ENCODE data around the gene MAP7. TPM values are rescaled to one million over a fixed set of nuclear protein-coding genes. Genes with fewer than 3 reads are reported as not detected.

Gene MAP7
- total RNA-seq, 2 experiments from 2014 or later = 0.45 to 0.49 TPM

- no peaks in the 10 kb centered on the region for H3K4me1 Mint-ChIP-seq (ENCODE audit: low read depth)
- TF ChIP-seq CTCF (IDR thresholded peaks at IDR 0.05) = no peak
- no peaks in the 10 kb centered on the region for H3K27me3 Mint-ChIP-seq
- no peak overlapping the region for H3K4me3 Mint-ChIP-seq
- Histone ChIP-seq H3K27me3 (ENCODE audit: control insufficient read depth in 1 of 2, insufficient read depth in 2 of 2, low read length in 2 of 2) (no peaks in the 10 kb centered on the region), H3K27ac (ENCODE audit: low read depth in 1 of 2, low read length in 2 of 2) (no peak overlapping the region), H3K9me3 (ENCODE audit: control insufficient read depth in 1 of 2, insufficient read depth in 1 of 2, low read length in 2 of 2) (no peaks in the 10 kb centered on the region), H3K4me1 (ENCODE audit: insufficient read depth, low read length) (no peaks in the 10 kb centered on the region), H3K36me3 (ENCODE audit: insufficient read depth, low read length) (no peaks in the 10 kb centered on the region), H3K4me3 (ENCODE audit: low read length) (no peak overlapping the region)
- intact Hi-C loops (cut with DNase I, micrococcal nuclease) = no loop called here
- H3K27ac Mint-ChIP-seq = no peak overlapping the region
- ChIA-PET POLR2A (no interaction called here), CTCF (no interaction called here)
- H3K9me3 Mint-ChIP-seq = no peaks in the 10 kb centered on the region
- H3K36me3 Mint-ChIP-seq (ENCODE audit: low read depth) = no peaks in the 10 kb centered on the region
- no peak for DNase-seq
- ATAC-seq (ENCODE audit: poor library complexity) = no peak
These were observed 122.9 kb downstream of the MAP7 start for GRCh38 chr6:136427378-136427717.

GRCh38 chr6:136426627-136427377 is 123.4 kb downstream of the MAP7 start:
- intact Hi-C loops (cut with DNase I, micrococcal nuclease) = no loop called here
- no peaks in the 10 kb centered on the region for H3K36me3 ChIP-seq (ENCODE audit: insufficient read depth, low read length)
- H3K9me3 Mint-ChIP-seq = no peaks in the 10 kb centered on the region
- no peaks in the 10 kb centered on the region for H3K9me3 ChIP-seq (ENCODE audit: control insufficient read depth in 1 of 2, insufficient read depth in 1 of 2, low read length in 2 of 2)
- no peaks in the 10 kb centered on the region for H3K27me3 ChIP-seq (ENCODE audit: control insufficient read depth in 1 of 2, insufficient read depth in 2 of 2, low read length in 2 of 2)
- CTCF ChIA-PET = no interaction called here
- no peak overlapping the region for H3K27ac Mint-ChIP-seq
- H3K4me1 ChIP-seq (ENCODE audit: insufficient read depth, low read length) = no peaks in the 10 kb centered on the region
- ATAC-seq (ENCODE audit: poor library complexity) (no peak), DNase-seq (no peak)
- no peaks in the 10 kb centered on the region for H3K4me1 Mint-ChIP-seq (ENCODE audit: low read depth)
- no peak overlapping the region for H3K4me3 ChIP-seq (ENCODE audit: low read length)
- H3K27ac ChIP-seq (ENCODE audit: low read depth in 1 of 2, low read length in 2 of 2) = no peak overlapping the region
- no peaks in the 10 kb centered on the region for H3K27me3 Mint-ChIP-seq
- POLR2A ChIA-PET = no interaction called here
- H3K4me3 Mint-ChIP-seq = no peak overlapping the region
- no peaks in the 10 kb centered on the region for H3K36me3 Mint-ChIP-seq (ENCODE audit: low read depth)
- TF ChIP-seq CTCF (IDR thresholded peaks at IDR 0.05) = no peak

GRCh38 chr6:136425793-136426192 is 124.4 kb downstream of the MAP7 start:
- no peaks in the 10 kb centered on the region for H3K4me1 ChIP-seq (ENCODE audit: insufficient read depth, low read length)
- ATAC-seq (ENCODE audit: poor library complexity) = no peak
- H3K4me3 Mint-ChIP-seq = no peak overlapping the region
- H3K9me3 Mint-ChIP-seq = no peaks in the 10 kb centered on the region
- no peaks in the 10 kb centered on the region for H3K27me3 Mint-ChIP-seq
- POLR2A ChIA-PET = no interaction called here
- no peak overlapping the region for H3K4me3 ChIP-seq (ENCODE audit: low read length)
- no peak for DNase-seq
- no peaks in the 10 kb centered on the region for H3K4me1 Mint-ChIP-seq (ENCODE audit: low read depth)
- H3K27ac Mint-ChIP-seq = no peak overlapping the region
- intact Hi-C loops (cut with DNase I, micrococcal nuclease) = no loop called here
- H3K36me3 Mint-ChIP-seq (ENCODE audit: low read depth) = no peaks in the 10 kb centered on the region
- H3K27ac ChIP-seq (ENCODE audit: low read depth in 1 of 2, low read length in 2 of 2) = no peak overlapping the region
- no peaks in the 10 kb centered on the region for H3K9me3 ChIP-seq (ENCODE audit: control insufficient read depth in 1 of 2, insufficient read depth in 1 of 2, low read length in 2 of 2)
- CTCF ChIA-PET = no interaction called here
- H3K27me3 ChIP-seq (ENCODE audit: control insufficient read depth in 1 of 2, insufficient read depth in 2 of 2, low read length in 2 of 2) = no peaks in the 10 kb centered on the region
- no peaks in the 10 kb centered on the region for H3K36me3 ChIP-seq (ENCODE audit: insufficient read depth, low read length)
- no peak for TF ChIP-seq CTCF (IDR thresholded peaks at IDR 0.05)

All from CD4-positive, alpha-beta T cell (primary cell).